Kidney (tissue), 14 donors: Measurements from ENCODE around the gene PIEZO2. TPM values are rescaled to one million over a fixed set of nuclear protein-coding genes. Genes with fewer than 3 reads are reported as not detected.

Experiments
- DNase-seq, 5 donors: peaks; one replicate each; pipeline ENCODE4 v3.0.0-alpha.2; 2013 to 2020
- FAIRE-seq: peaks from 2 replicates; lab custom pipeline; 2012; peaks lifted over from hg19 to GRCh38; lab: Jason Lieb, UNC
- H3K27ac ChIP-seq, 2 donors: one replicate each; pipeline ENCODE4 v1.7.0; 2013; ENCODE audit warnings: low read depth in 2 of 2, low read length in 2 of 2, inconsistent platforms in 1 of 2
- H3K27me3 ChIP-seq: one replicate; pipeline ENCODE4 v1.7.1; 2013; ENCODE audit warnings: low read length, inconsistent platforms; ENCODE audit not compliant: control insufficient read depth, insufficient read depth
- H3K36me3 ChIP-seq, 3 donors: one replicate each; pipeline versions ENCODE4 v1.7.0 to v1.7.1; 2013; ENCODE audit warnings: low read length in 3 of 3, control low read depth in 1 of 3, inconsistent platforms in 1 of 3; ENCODE audit not compliant: insufficient read depth in 3 of 3, control insufficient read depth in 2 of 3
- H3K4me1 ChIP-seq, 3 donors: one replicate each; pipeline versions ENCODE4 v1.7.0 to v1.7.1; 2013; ENCODE audit warnings: low read length in 3 of 3, inconsistent platforms in 1 of 3, low read depth in 1 of 3; ENCODE audit not compliant: control insufficient read depth in 2 of 3, insufficient read depth in 2 of 3
- H3K4me3 ChIP-seq, 3 donors: one replicate each; pipeline versions ENCODE4 v1.7.0 to v1.8.1; 2013; ENCODE audit warnings: low read length in 3 of 3, control low read depth in 1 of 3, inconsistent platforms in 1 of 3
- H3K9ac ChIP-seq, 3 donors: one replicate each; pipeline versions ENCODE4 v1.7.0 to v1.7.1; 2013; ENCODE audit warnings: low read length in 3 of 3, control low read depth in 1 of 3, inconsistent platforms in 1 of 3
- H3K9me3 ChIP-seq, 3 donors: one replicate each; pipeline versions ENCODE4 v1.7.0 to v1.7.1; 2013; ENCODE audit warnings: low read length in 3 of 3, control low read depth in 1 of 3, inconsistent platforms in 1 of 3; ENCODE audit not compliant: control insufficient read depth in 2 of 3, insufficient read depth in 1 of 3
- CTCF ChIP-seq: IDR thresholded peaks from 3 replicates; pipeline ENCODE4 v1.5.1; 2012; ENCODE audit warnings: mild to moderate bottlenecking, moderate library complexity, borderline replicate concordance; ENCODE audit not compliant: insufficient read depth; ENCODE audit errors: extremely low read depth
- intact Hi-C: fragments of 100-400 bp; cut with DNase I; formaldehyde crosslinking; loops from one replicate; pipeline ENCODE4 v1.11.1; 2022
- polyA plus RNA-seq: library from polyadenylated mRNA; stranded (reverse); fragments of 350-450 nt; fragmentation: Illumina TruSeq; extraction: RNeasy Lipid Tissue Mini Kit (QIAGEN cat#74804); gene quantifications from one replicate; pipeline ENCODE4 v1.2.3, GENCODE V29; 2014; ENCODE audit warnings: low read depth, low replicate concordance; ENCODE audit not compliant: insufficient read depth
- total RNA-seq: library from RNA; stranded (reverse); fragmentation: NEBNext Ultra II Directional; extraction: Animal tissue kit (Norgen Biotek cat#: 25700); gene quantifications from one replicate; pipeline ENCODE4 v1.2.1, GENCODE V29; 2021
- donor health status: control.
- donor health status: control.
- donor health status: control.
- donor health status: control.
- donor health status: control.
- donor health status: DM: yes; HTN: yes; CAD: no.
- donor health status: Normal renal cell carcinoma (clear cell type).

Gene PIEZO2
- total and polyA plus RNA-seq, 2 donors from 2014 or later: 1.1 to 4.1 TPM

DNA sequence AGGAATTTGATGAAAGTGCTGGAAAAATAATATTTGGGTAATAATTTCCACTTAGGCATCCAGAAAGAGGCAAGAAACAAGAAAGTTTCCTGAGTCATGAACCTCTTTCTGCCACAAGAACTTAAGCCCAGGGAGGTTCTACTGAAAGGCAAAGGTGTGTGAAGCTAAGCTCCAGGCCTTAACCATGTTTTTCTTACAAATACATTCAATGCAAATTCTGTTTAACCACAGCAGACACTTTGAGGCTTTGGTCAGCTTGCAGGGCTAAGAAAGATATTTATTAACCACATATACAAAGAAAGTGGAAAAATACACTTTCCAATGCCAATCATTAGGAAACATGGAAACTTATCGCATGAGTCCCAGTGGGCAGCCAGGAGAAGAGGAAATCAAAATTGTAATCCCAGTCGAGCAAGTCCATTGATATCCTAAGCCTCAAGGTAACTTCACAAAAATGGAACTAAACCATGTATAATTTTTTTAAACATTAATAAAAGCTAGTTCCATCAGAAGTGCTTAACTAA, 68.3 kb downstream of the PIEZO2 start:
- DNase-seq: no peak
- intact Hi-C loops: no loop called here
- H3K27me3 ChIP-seq: no peaks in the 10 kb centered on the region
- H3K27ac ChIP-seq: no peak overlapping the region
- no peak for FAIRE-seq
- no peak overlapping the region for H3K4me3 ChIP-seq
- H3K9me3 ChIP-seq: no peaks in the 10 kb centered on the region
- TF ChIP-seq CTCF: no peak
- H3K36me3 ChIP-seq: no peaks in the 10 kb centered on the region
- no peak overlapping the region for H3K9ac ChIP-seq
- no peaks in the 10 kb centered on the region for H3K4me1 ChIP-seq

DNA sequence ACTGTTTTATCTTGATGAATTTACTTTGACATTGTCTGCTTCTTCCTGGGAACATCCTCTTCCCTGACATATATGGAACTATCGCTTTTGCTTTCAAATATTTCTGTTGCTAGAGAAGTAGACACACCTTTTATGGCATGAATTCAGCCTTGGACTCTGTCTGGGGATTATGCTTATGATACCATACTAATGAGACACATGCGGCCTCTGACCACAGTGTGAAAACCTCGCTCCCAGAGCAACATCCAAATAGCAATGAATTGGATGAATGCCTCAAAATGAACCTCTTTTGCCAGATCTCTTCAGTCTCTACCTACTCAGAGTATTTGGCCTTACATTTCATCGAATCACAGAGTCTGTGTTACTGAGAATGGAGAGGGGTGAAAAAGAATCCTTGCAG, 70.9 kb downstream of the PIEZO2 start:
- H3K9ac ChIP-seq: no peak overlapping the region
- H3K27ac ChIP-seq: no peak overlapping the region
- H3K36me3 ChIP-seq: no peaks in the 10 kb centered on the region
- no peak for TF ChIP-seq CTCF
- no peaks in the 10 kb centered on the region for H3K4me1 ChIP-seq
- no peak for DNase-seq
- no peak overlapping the region for H3K4me3 ChIP-seq
- H3K27me3 ChIP-seq: no peaks in the 10 kb centered on the region
- no peak for FAIRE-seq
- no peaks in the 10 kb centered on the region for H3K9me3 ChIP-seq
- intact Hi-C loops: no loop called here

DNA sequence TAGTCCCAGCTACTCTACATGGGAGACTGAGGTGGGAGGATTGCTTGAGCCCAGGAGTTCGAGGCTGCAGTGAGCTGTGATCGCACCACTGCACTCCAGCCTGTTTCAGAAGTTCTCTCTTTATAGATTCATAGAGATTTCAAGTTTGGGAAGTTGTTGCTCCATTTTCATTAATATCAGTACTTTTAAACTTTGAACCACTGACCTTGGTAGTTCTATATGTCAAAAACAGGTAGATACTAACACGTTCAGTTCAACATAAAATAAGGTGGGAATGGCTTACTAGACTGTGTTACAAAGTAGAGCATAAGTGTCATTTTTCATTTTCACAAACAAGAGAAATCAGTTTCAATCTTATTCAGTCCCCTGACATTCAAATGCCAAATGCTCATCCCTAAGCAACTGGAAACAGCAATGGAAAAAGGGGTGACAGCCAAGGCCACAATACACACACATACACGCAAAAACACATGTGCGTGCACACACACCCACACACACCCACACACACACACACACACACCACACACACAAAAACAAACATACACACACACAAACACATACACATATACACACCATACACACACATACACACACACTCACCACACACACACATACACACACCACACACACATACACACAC, 71.7 kb downstream of the PIEZO2 start:
- Histone ChIP-seq H3K4me1 (no peaks in the 10 kb centered on the region), H3K9ac (no peak overlapping the region)

More for the DNA sequence above, 71.7 kb downstream of the PIEZO2 start:
- intact Hi-C loops: no loop called here
- FAIRE-seq (no peak), DNase-seq (no peak)
- TF ChIP-seq CTCF: no peak
- H3K36me3 ChIP-seq: no peaks in the 10 kb centered on the region
- no peaks in the 10 kb centered on the region for H3K9me3 ChIP-seq
- no peak overlapping the region for H3K27ac ChIP-seq
- no peak overlapping the region for H3K4me3 ChIP-seq
- no peaks in the 10 kb centered on the region for H3K27me3 ChIP-seq
